H9 (cell line): ENCODE measurements around the gene FHOD3. TPM values are rescaled to one million over a fixed set of nuclear protein-coding genes. Genes with fewer than 3 reads are reported as not detected.

ENCODE experiments used
- DNase-seq: peaks from one replicate; pipeline ENCODE4 v3.0.0-alpha.2; 2017
- H2AFZ ChIP-seq: one replicate; pipeline ENCODE4 v1.6.1; 2013; ENCODE audit warnings: mild to moderate bottlenecking, low read length, control low read depth, moderate library complexity
- H2AK5ac ChIP-seq: 2 replicates; pipeline ENCODE4 v1.6.1; 2013; ENCODE audit warnings: low read length, control low read depth, mixed read lengths; ENCODE audit not compliant: insufficient read length
- H2BK120ac ChIP-seq: one replicate; pipeline ENCODE4 v1.6.1; 2013; ENCODE audit warnings: low read depth, mild to moderate bottlenecking, low read length, control low read depth, inconsistent platforms; ENCODE audit not compliant: poor library complexity, severe bottlenecking
- H2BK12ac ChIP-seq: 2 replicates; pipeline ENCODE4 v1.6.1; 2013; ENCODE audit warnings: low read length, control low read depth, mixed read lengths, low read depth; ENCODE audit not compliant: insufficient read length
- H2BK15ac ChIP-seq: 2 replicates; pipeline ENCODE4 v1.6.1; 2013; ENCODE audit warnings: low read depth, low read length, control low read depth
- H2BK20ac ChIP-seq: one replicate; pipeline ENCODE4 v1.6.1; 2013; ENCODE audit warnings: low read depth, mild to moderate bottlenecking, low read length, control low read depth, inconsistent platforms; ENCODE audit not compliant: poor library complexity, severe bottlenecking
- H2BK5ac ChIP-seq: 2 replicates; pipeline ENCODE4 v1.6.1; 2013; ENCODE audit warnings: low read length, control low read depth, mixed read lengths; ENCODE audit not compliant: insufficient read length
- H3K14ac ChIP-seq: 2 replicates; pipeline ENCODE4 v1.6.1; 2013; ENCODE audit warnings: low read length, control low read depth; ENCODE audit not compliant: insufficient read depth
- H3K18ac ChIP-seq: 2 replicates; pipeline ENCODE4 v1.6.1; 2013; ENCODE audit warnings: low read depth, mild to moderate bottlenecking, mixed read lengths, low read length, control low read depth; ENCODE audit not compliant: insufficient read length
- H3K23ac ChIP-seq: 2 replicates; pipeline ENCODE4 v1.6.1; 2013; ENCODE audit warnings: low read length, control low read depth, mixed read lengths, low read depth; ENCODE audit not compliant: insufficient read length
- H3K23me2 ChIP-seq: 2 replicates; pipeline ENCODE4 v1.6.1; 2013; ENCODE audit warnings: low read depth, mild to moderate bottlenecking, mixed read lengths, low read length, control low read depth; ENCODE audit not compliant: insufficient read length, poor library complexity, severe bottlenecking
- H3K27ac ChIP-seq: 2 replicates; pipeline ENCODE4 v1.5.1; 2013; ENCODE audit warnings: low read length, control low read depth, mixed read lengths, low read depth; ENCODE audit not compliant: insufficient read length
- H3K27me3 ChIP-seq: 2 replicates; pipeline ENCODE4 v1.6.1; 2013; ENCODE audit warnings: low read length, control low read depth, inconsistent platforms; ENCODE audit not compliant: insufficient read depth
- H3K4ac ChIP-seq: 2 replicates; pipeline ENCODE4 v1.6.1; 2013; ENCODE audit warnings: low read depth, mild to moderate bottlenecking, control low read depth, inconsistent platforms, low read length, moderate library complexity
- H3K4me1 ChIP-seq: 2 replicates; pipeline ENCODE4 v1.6.1; 2013; ENCODE audit warnings: low read length, control low read depth, inconsistent platforms; ENCODE audit not compliant: insufficient read depth
- H3K4me2 ChIP-seq: 2 replicates; pipeline ENCODE4 v1.6.1; 2013; ENCODE audit warnings: low read length, control low read depth, mixed read lengths; ENCODE audit not compliant: insufficient read length, insufficient read depth
- H3K56ac ChIP-seq: 2 replicates; pipeline ENCODE4 v1.6.1; 2013; ENCODE audit warnings: low read depth, mild to moderate bottlenecking, mixed read lengths, low read length, control low read depth; ENCODE audit not compliant: insufficient read length
- H3K79me1 ChIP-seq: 2 replicates; pipeline ENCODE4 v1.6.1; 2013; ENCODE audit warnings: low read depth, mild to moderate bottlenecking, moderate library complexity, low read length, control low read depth, inconsistent platforms; ENCODE audit not compliant: insufficient read depth, poor library complexity, severe bottlenecking
- H3K79me2 ChIP-seq: 2 replicates; pipeline ENCODE4 v1.6.1; 2013; ENCODE audit warnings: low read length, control low read depth, inconsistent platforms; ENCODE audit not compliant: insufficient read depth
- H3K9ac ChIP-seq: 2 replicates; pipeline ENCODE4 v1.6.1; 2013; ENCODE audit warnings: low read length, control low read depth, mixed read lengths; ENCODE audit not compliant: insufficient read length; ENCODE audit errors: extremely low read depth
- H3K9me3 ChIP-seq: one replicate; pipeline ENCODE4 v1.6.1; 2013; ENCODE audit warnings: low read depth, low read length, inconsistent platforms; ENCODE audit not compliant: control insufficient read depth
- H3T11ph ChIP-seq: one replicate; pipeline ENCODE4 v1.6.1; 2013; ENCODE audit warnings: mild to moderate bottlenecking, low read length, control low read depth, inconsistent platforms
- H4K20me1 ChIP-seq: one replicate; pipeline ENCODE4 v1.6.1; 2013; ENCODE audit not compliant: control insufficient read depth, insufficient read length, insufficient read depth
- H4K5ac ChIP-seq: 2 replicates; pipeline ENCODE4 v1.6.1; 2013; ENCODE audit warnings: low read depth, mild to moderate bottlenecking, mixed read lengths, low read length, control low read depth; ENCODE audit not compliant: insufficient read length
- H4K8ac ChIP-seq: replicated peaks from 2 replicates; pipeline ENCODE4 v1.6.1; 2013; ENCODE audit warnings: low read length, control low read depth, mixed read lengths, low read depth; ENCODE audit not compliant: insufficient read length
- H4K91ac ChIP-seq: 2 replicates; pipeline ENCODE4 v1.6.1; 2013; ENCODE audit warnings: low read depth, mild to moderate bottlenecking, moderate library complexity, mixed read lengths, low read length, control low read depth; ENCODE audit not compliant: insufficient read length
- H3K27ac Mint-ChIP-seq, 3 experiments: 2 replicates in 2 of 3; 3 replicates in 1 of 3; pipeline ENCODE4 v1.8.0; 2020 to 2021; ENCODE audit warnings: mixed read lengths in 3 of 3, mild to moderate bottlenecking in 1 of 3, moderate library complexity in 1 of 3
- H3K27me3 Mint-ChIP-seq: 2 replicates; pipeline ENCODE4 v1.8.0; 2021; ENCODE audit warnings: low read depth, mild to moderate bottlenecking, moderate library complexity, mixed read lengths
- H3K36me3 Mint-ChIP-seq, 3 experiments: 2 replicates in 2 of 3; 3 replicates in 1 of 3; pipeline ENCODE4 v1.8.0; 2020 to 2021; ENCODE audit warnings: low read depth in 3 of 3, mixed read lengths in 3 of 3; ENCODE audit not compliant: insufficient read depth in 1 of 3
- H3K4me1 Mint-ChIP-seq, 2 experiments: 2 replicates each; pipeline ENCODE4 v1.8.0; 2020; ENCODE audit warnings: mixed read lengths in 2 of 2
- H3K4me3 Mint-ChIP-seq, 2 experiments: 2 replicates in 1 of 2; 3 replicates in 1 of 2; pipeline ENCODE4 v1.8.0; 2020 to 2021; ENCODE audit warnings: mild to moderate bottlenecking in 2 of 2, mixed read lengths in 2 of 2, moderate library complexity in 1 of 2
- H3K9me3 Mint-ChIP-seq, 2 experiments: 2 replicates in 1 of 2; 3 replicates in 1 of 2; pipeline ENCODE4 v1.8.0; 2020; ENCODE audit warnings: mild to moderate bottlenecking in 2 of 2, mixed read lengths in 2 of 2, moderate library complexity in 1 of 2
- WGBS: extraction: QIAGEN DNeasy Blood & Tissue Kit; methylation state at CpG from one replicate; pipeline ENCODE4 v1.1.7; 2013; ENCODE audit warnings: missing lambda C conversion rate, low lambda C conversion rate, mixed read lengths; ENCODE audit not compliant: insufficient read length; ENCODE audit errors: extremely low coverage; 5-methylcytosine and 5-hydroxymethylcytosine counted together
- total RNA-seq: library from RNA; stranded (reverse); gene quantifications from 2 replicates; pipeline ENCODE4 v1.2.1, GENCODE V29; 2021
- TF ChIP-seq, protein P1 (sequence below): fragments of 200-600 bp; sonication (generic); conservative IDR thresholded peaks from 3 replicates; pipeline ENCODE4 v1.8.0; 2021; ENCODE audit warnings: antibody characterized with exemption, mild to moderate bottlenecking

Gene FHOD3
- total RNA-seq, 1 experiment from 2014 or later = 8.0 TPM

- Histone ChIP-seq H3K9ac (no peak overlapping the region), H3K27ac (no peak overlapping the region), H3K18ac (no peak overlapping the region), H3K4me2 (no peak overlapping the region), H3K79me1 (no peaks in the 10 kb centered on the region), H3K9me3 (no peaks in the 10 kb centered on the region), H3K4ac (no peak overlapping the region), H3K23me2 (no peaks in the 10 kb centered on the region), H2AK5ac (no peak overlapping the region), H3K27me3 (no peaks in the 10 kb centered on the region), H2BK15ac (no peak overlapping the region), H4K8ac (no peak overlapping the region), H4K20me1 (no peaks in the 10 kb centered on the region), H3K4me1 (no peaks in the 10 kb centered on the region), H3K79me2 (no peaks in the 10 kb centered on the region), H4K5ac (no peak overlapping the region), H2BK20ac (no peak overlapping the region), H3K56ac (no peak overlapping the region), H4K91ac (no peak overlapping the region), H2BK120ac (no peak overlapping the region), H2BK12ac (no peak overlapping the region), H2BK5ac (no peak overlapping the region), H3K14ac (no peak overlapping the region), H3K23ac (no peak overlapping the region), H3T11ph (no peak overlapping the region), H2AFZ (no peak overlapping the region)
- DNase-seq = no peak
- TF ChIP-seq, protein P1, sequence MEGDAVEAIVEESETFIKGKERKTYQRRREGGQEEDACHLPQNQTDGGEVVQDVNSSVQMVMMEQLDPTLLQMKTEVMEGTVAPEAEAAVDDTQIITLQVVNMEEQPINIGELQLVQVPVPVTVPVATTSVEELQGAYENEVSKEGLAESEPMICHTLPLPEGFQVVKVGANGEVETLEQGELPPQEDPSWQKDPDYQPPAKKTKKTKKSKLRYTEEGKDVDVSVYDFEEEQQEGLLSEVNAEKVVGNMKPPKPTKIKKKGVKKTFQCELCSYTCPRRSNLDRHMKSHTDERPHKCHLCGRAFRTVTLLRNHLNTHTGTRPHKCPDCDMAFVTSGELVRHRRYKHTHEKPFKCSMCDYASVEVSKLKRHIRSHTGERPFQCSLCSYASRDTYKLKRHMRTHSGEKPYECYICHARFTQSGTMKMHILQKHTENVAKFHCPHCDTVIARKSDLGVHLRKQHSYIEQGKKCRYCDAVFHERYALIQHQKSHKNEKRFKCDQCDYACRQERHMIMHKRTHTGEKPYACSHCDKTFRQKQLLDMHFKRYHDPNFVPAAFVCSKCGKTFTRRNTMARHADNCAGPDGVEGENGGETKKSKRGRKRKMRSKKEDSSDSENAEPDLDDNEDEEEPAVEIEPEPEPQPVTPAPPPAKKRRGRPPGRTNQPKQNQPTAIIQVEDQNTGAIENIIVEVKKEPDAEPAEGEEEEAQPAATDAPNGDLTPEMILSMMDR = no peak
- no peaks in the 10 kb centered on the region for H3K36me3 Mint-ChIP-seq
- WGBS = no CpG with 5 or more reads among the region's 2 CpGs
- no peaks in the 10 kb centered on the region for H3K27me3 Mint-ChIP-seq
- H3K4me1 Mint-ChIP-seq = peaks cover 10 to 19% of the 10 kb centered on the region in 2 experiments
- no peaks in the 10 kb centered on the region; a peak in 1 of 5 replicates for H3K9me3 Mint-ChIP-seq
- no peak overlapping the region for H3K27ac Mint-ChIP-seq
- H3K4me3 Mint-ChIP-seq = no peak overlapping the region
Measured at GRCh38 chr18:36415625-36416024, 118.1 kb downstream of the FHOD3 start.
